Endothelial cell (in vitro differentiated cells): ENCODE results near the gene IGIP. TPM values are rescaled to one million over a fixed set of nuclear protein-coding genes. Genes with fewer than 3 reads are reported as not detected.
A peak's percentile ranks its signal among the peaks of the same experiment; 100 is the strongest.

Experiments
- DNase-seq: peaks from one replicate; pipeline ENCODE4 v3.0.0; 2021; ENCODE audit warnings: low spot score
- H3K27ac Mint-ChIP-seq: one replicate; pipeline ENCODE4 v1.8.0; 2021; ENCODE audit warnings: mixed read lengths, inconsistent platforms; ENCODE audit not compliant: unreplicated experiment
- H3K27me3 Mint-ChIP-seq: one replicate; pipeline ENCODE4 v1.8.0; 2021; ENCODE audit warnings: mild to moderate bottlenecking, moderate library complexity, mixed read lengths, inconsistent platforms; ENCODE audit not compliant: unreplicated experiment
- H3K36me3 Mint-ChIP-seq: one replicate; pipeline ENCODE4 v1.8.0; 2021; ENCODE audit warnings: mild to moderate bottlenecking, low read depth, mixed read lengths, inconsistent platforms; ENCODE audit not compliant: unreplicated experiment
- H3K4me1 Mint-ChIP-seq: one replicate; pipeline ENCODE4 v1.8.0; 2021; ENCODE audit warnings: mild to moderate bottlenecking, mixed read lengths, inconsistent platforms; ENCODE audit not compliant: unreplicated experiment
- H3K4me3 Mint-ChIP-seq: one replicate; pipeline ENCODE4 v1.8.0; 2021; ENCODE audit warnings: mild to moderate bottlenecking, mixed read lengths, inconsistent platforms; ENCODE audit not compliant: unreplicated experiment
- H3K9me3 Mint-ChIP-seq: one replicate; pipeline ENCODE4 v1.8.0; 2021; ENCODE audit warnings: mixed read lengths, inconsistent platforms; ENCODE audit not compliant: unreplicated experiment
- CTCF ChIP-seq: fragments of 200-600 bp; sonication (generic); IDR thresholded peaks from one replicate; pipeline ENCODE4 v1.5.0; 2021; ENCODE audit warnings: antibody characterized with exemption; ENCODE audit not compliant: unreplicated experiment
- total RNA-seq: library from RNA; stranded (reverse); fragmentation: NEBNext Ultra II Directional; extraction: Animal tissue kit (Norgen Biotek cat#: 25700); gene quantifications from one replicate; pipeline ENCODE4 v1.2.1, GENCODE V29; 2021; ENCODE audit not compliant: unreplicated experiment

IGIP gene
- total RNA-seq, 1 donor from 2014 or later: 1.3 TPM

- Mint-ChIP-seq H3K27me3 (peaks cover 9% of the 10 kb centered on the region), H3K36me3 (no peaks in the 10 kb centered on the region), H3K27ac (no peak overlapping the region), H3K4me3 (no peak overlapping the region), H3K4me1 (peaks cover 1% of the 10 kb centered on the region), H3K9me3 (no peaks in the 10 kb centered on the region)
- DNase-seq: no peak
- no peak for TF ChIP-seq CTCF
Measured at GRCh38 chr5:140101179-140101578, 24.6 kb upstream of the IGIP start.

- no peaks in the 10 kb centered on the region for H3K9me3 Mint-ChIP-seq
- DNase-seq: no peak
- peaks cover 8% of the 10 kb centered on the region for H3K27me3 Mint-ChIP-seq
- TF ChIP-seq CTCF: no peak
- H3K36me3 Mint-ChIP-seq: no peaks in the 10 kb centered on the region
- H3K27ac Mint-ChIP-seq: no peak overlapping the region
- H3K4me3 Mint-ChIP-seq: no peak overlapping the region
- peaks cover 11% of the 10 kb centered on the region for H3K4me1 Mint-ChIP-seq
Measured at GRCh38 chr5:140103154-140103553, 22.6 kb upstream of the IGIP start.

GRCh38 chr5:140104100-140104499 is 21.6 kb upstream of the IGIP start:
- Mint-ChIP-seq H3K4me1 (peaks cover 17% of the 10 kb centered on the region), H3K9me3 (no peaks in the 10 kb centered on the region), H3K27me3 (peaks cover 11% of the 10 kb centered on the region), H3K4me3 (no peak overlapping the region), H3K27ac (no peak overlapping the region), H3K36me3 (peaks cover 2% of the 10 kb centered on the region)
- TF ChIP-seq CTCF: no peak
- DNase-seq: no peak

GRCh38 chr5:140106101-140106500 is 19.6 kb upstream of the IGIP start:
- no peak for TF ChIP-seq CTCF
- DNase-seq: no peak
- peaks cover 22% of the 10 kb centered on the region for H3K4me1 Mint-ChIP-seq
- H3K27ac Mint-ChIP-seq: no peak overlapping the region
- peaks cover 4% of the 10 kb centered on the region for H3K36me3 Mint-ChIP-seq
- peaks cover 12% of the 10 kb centered on the region for H3K27me3 Mint-ChIP-seq
- H3K4me3 Mint-ChIP-seq: no peak overlapping the region
- H3K9me3 Mint-ChIP-seq: no peaks in the 10 kb centered on the region

DNA sequence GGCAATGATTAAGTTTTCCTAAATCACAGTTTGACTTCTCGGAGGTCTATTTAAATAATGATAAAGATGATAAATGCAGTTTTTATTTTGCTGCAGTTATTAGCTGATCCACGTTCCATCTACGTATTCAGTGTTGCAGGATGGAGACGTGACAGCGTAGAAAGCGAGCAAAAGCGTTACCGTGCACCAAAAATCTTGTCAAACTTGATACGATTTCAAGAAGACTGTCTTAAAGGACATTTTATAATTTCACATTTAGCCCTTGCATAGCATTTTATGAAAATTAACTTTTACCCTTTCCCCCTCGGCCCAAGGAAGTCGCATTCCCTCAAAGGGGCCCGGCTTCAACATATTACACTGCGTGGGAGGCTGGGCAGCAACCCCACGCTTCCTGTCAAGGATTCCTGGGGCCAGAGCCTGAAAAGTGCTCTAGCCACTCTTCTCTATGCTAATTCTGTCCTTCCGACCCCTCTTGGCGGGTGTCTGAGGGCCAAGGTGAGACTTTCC is 18.9 kb upstream of the IGIP start:
- Mint-ChIP-seq H3K27me3 (peaks cover 15% of the 10 kb centered on the region), H3K4me3 (peak overlapping the region; percentile 91), H3K9me3 (no peaks in the 10 kb centered on the region), H3K36me3 (peaks cover 4% of the 10 kb centered on the region), H3K4me1 (peaks cover 25% of the 10 kb centered on the region), H3K27ac (peak overlapping the region; percentile 77)
- no peak for TF ChIP-seq CTCF
- DNase-seq: no peak
